ENCODE results near the gene EIF2B4.

EIF2B4 gene

GRCh38 chr2:27390822-27391679, 20.9 kb upstream of the EIF2B4 start:
- Histone ChIP-seq H3K9ac (ENCODE audit: low read length) (no peak overlapping the region), H3K36me3 (ENCODE audit: control insufficient read depth, low read depth, low read length) (peaks cover 7% of the 10 kb centered on the region), H3K27me3 (ENCODE audit: control insufficient read depth, insufficient read depth, low read length) (no peaks in the 10 kb centered on the region), H3K4me1 (ENCODE audit: control insufficient read depth, low read depth, low read length) (no peaks in the 10 kb centered on the region), H3K9me3 (ENCODE audit: control insufficient read depth, low read depth, low read length) (no peaks in the 10 kb centered on the region), H3K4me3 (ENCODE audit: low read length) (no peak overlapping the region), H3K27ac (ENCODE audit: low read length) (no peak overlapping the region)

- Histone ChIP-seq H3K27ac (ENCODE audit: low read length) (peak overlapping the region; percentile 64), H3K4me3 (ENCODE audit: low read length) (no peak overlapping the region), H3K4me1 (ENCODE audit: control insufficient read depth, low read depth, low read length) (peaks cover 8% of the 10 kb centered on the region), H3K9me3 (ENCODE audit: control insufficient read depth, low read depth, low read length) (no peaks in the 10 kb centered on the region), H3K9ac (ENCODE audit: low read length) (peak overlapping the region; percentile 80), H3K27me3 (ENCODE audit: control insufficient read depth, insufficient read depth, low read length) (no peaks in the 10 kb centered on the region), H3K36me3 (ENCODE audit: control insufficient read depth, low read depth, low read length) (peaks cover 60% of the 10 kb centered on the region)
Measured at GRCh38 chr2:27381577-27382181, 11.5 kb upstream of the EIF2B4 start.

- Histone ChIP-seq H3K9me3 (ENCODE audit: control insufficient read depth, low read depth, low read length) (no peaks in the 10 kb centered on the region), H3K36me3 (ENCODE audit: control insufficient read depth, low read depth, low read length) (peaks cover 63% of the 10 kb centered on the region), H3K27ac (ENCODE audit: low read length) (peak within 1 kb of the TSS; percentile 64), H3K27me3 (ENCODE audit: control insufficient read depth, insufficient read depth, low read length) (no peaks in the 10 kb centered on the region), H3K4me3 (ENCODE audit: low read length) (peak within 1 kb of the TSS; percentile 73), H3K4me1 (ENCODE audit: control insufficient read depth, low read depth, low read length) (peaks cover 8% of the 10 kb centered on the region), H3K9ac (ENCODE audit: low read length) (peak within 1 kb of the TSS; percentile 80)
Measured at GRCh38 chr2:27380626-27381545, 10.7 kb upstream of the EIF2B4 start, which contains the start of gene ZNF513. TSS of gene ZNF513 (minus strand) at chr2:27380734. CDS start at chr2:27380526, 208 bp downstream.

GRCh38 chr2:27379836-27380625, 9.9 kb upstream of the EIF2B4 start:
- H3K27me3 ChIP-seq (ENCODE audit: control insufficient read depth, insufficient read depth, low read length), result no peaks in the 10 kb centered on the region
- H3K4me1 ChIP-seq (ENCODE audit: control insufficient read depth, low read depth, low read length), result peaks cover 8% of the 10 kb centered on the region
- H3K9ac ChIP-seq (ENCODE audit: low read length), result peak overlapping the region; percentile 80
- no peaks in the 10 kb centered on the region for H3K9me3 ChIP-seq (ENCODE audit: control insufficient read depth, low read depth, low read length)
- H3K36me3 ChIP-seq (ENCODE audit: control insufficient read depth, low read depth, low read length), result peaks cover 62% of the 10 kb centered on the region
- peak overlapping the region; percentile 48 for H3K27ac ChIP-seq (ENCODE audit: low read length)
- H3K4me3 ChIP-seq (ENCODE audit: low read length), result peak overlapping the region; percentile 73

- Histone ChIP-seq H3K9ac (ENCODE audit: low read length) (peak overlapping the region; percentile 80), H3K36me3 (ENCODE audit: control insufficient read depth, low read depth, low read length) (peaks cover 62% of the 10 kb centered on the region), H3K9me3 (ENCODE audit: control insufficient read depth, low read depth, low read length) (no peaks in the 10 kb centered on the region), H3K27me3 (ENCODE audit: control insufficient read depth, insufficient read depth, low read length) (no peaks in the 10 kb centered on the region), H3K4me3 (ENCODE audit: low read length) (peak overlapping the region; percentile 73), H3K4me1 (ENCODE audit: control insufficient read depth, low read depth, low read length) (peaks cover 8% of the 10 kb centered on the region), H3K27ac (ENCODE audit: low read length) (no peak overlapping the region)
Measured at GRCh38 chr2:27379383-27379835, 9.3 kb upstream of the EIF2B4 start.

GRCh38 chr2:27378809-27379290, 8.7 kb upstream of the EIF2B4 start:
- H3K9ac ChIP-seq (ENCODE audit: low read length), result peak overlapping the region; percentile 80
- peaks cover 59% of the 10 kb centered on the region for H3K36me3 ChIP-seq (ENCODE audit: control insufficient read depth, low read depth, low read length)
- peaks cover 8% of the 10 kb centered on the region for H3K4me1 ChIP-seq (ENCODE audit: control insufficient read depth, low read depth, low read length)
- H3K27ac ChIP-seq (ENCODE audit: low read length), result no peak overlapping the region
- H3K4me3 ChIP-seq (ENCODE audit: low read length), result peak overlapping the region; percentile 73
- H3K9me3 ChIP-seq (ENCODE audit: control insufficient read depth, low read depth, low read length), result no peaks in the 10 kb centered on the region
- no peaks in the 10 kb centered on the region for H3K27me3 ChIP-seq (ENCODE audit: control insufficient read depth, insufficient read depth, low read length)

GRCh38 chr2:27378096-27378808, 8.1 kb upstream of the EIF2B4 start:
- H3K4me1 ChIP-seq (ENCODE audit: control insufficient read depth, low read depth, low read length), result peaks cover 8% of the 10 kb centered on the region
- H3K9ac ChIP-seq (ENCODE audit: low read length), result no peak overlapping the region
- H3K27ac ChIP-seq (ENCODE audit: low read length), result no peak overlapping the region
- H3K36me3 ChIP-seq (ENCODE audit: control insufficient read depth, low read depth, low read length), result peaks cover 57% of the 10 kb centered on the region
- H3K4me3 ChIP-seq (ENCODE audit: low read length), result no peak overlapping the region
- H3K9me3 ChIP-seq (ENCODE audit: control insufficient read depth, low read depth, low read length), result no peaks in the 10 kb centered on the region
- H3K27me3 ChIP-seq (ENCODE audit: control insufficient read depth, insufficient read depth, low read length), result no peaks in the 10 kb centered on the region

GRCh38 chr2:27377618-27378095, 7.5 kb upstream of the EIF2B4 start:
- no peak overlapping the region for H3K4me3 ChIP-seq (ENCODE audit: low read length)
- H3K9ac ChIP-seq (ENCODE audit: low read length), result no peak overlapping the region
- no peak overlapping the region for H3K27ac ChIP-seq (ENCODE audit: low read length)
- no peaks in the 10 kb centered on the region for H3K27me3 ChIP-seq (ENCODE audit: control insufficient read depth, insufficient read depth, low read length)
- H3K4me1 ChIP-seq (ENCODE audit: control insufficient read depth, low read depth, low read length), result peaks cover 8% of the 10 kb centered on the region
- no peaks in the 10 kb centered on the region for H3K9me3 ChIP-seq (ENCODE audit: control insufficient read depth, low read depth, low read length)
- H3K36me3 ChIP-seq (ENCODE audit: control insufficient read depth, low read depth, low read length), result peaks cover 58% of the 10 kb centered on the region

GRCh38 chr2:27376866-27377617, 6.9 kb upstream of the EIF2B4 start:
- Histone ChIP-seq H3K36me3 (ENCODE audit: control insufficient read depth, low read depth, low read length) (peaks cover 54% of the 10 kb centered on the region), H3K9ac (ENCODE audit: low read length) (no peak overlapping the region), H3K27ac (ENCODE audit: low read length) (no peak overlapping the region)

More at GRCh38 chr2:27376866-27377617, 6.9 kb upstream of the EIF2B4 start:
- Histone ChIP-seq H3K9me3 (ENCODE audit: control insufficient read depth, low read depth, low read length) (no peaks in the 10 kb centered on the region), H3K27me3 (ENCODE audit: control insufficient read depth, insufficient read depth, low read length) (no peaks in the 10 kb centered on the region), H3K4me3 (ENCODE audit: low read length) (no peak overlapping the region), H3K4me1 (ENCODE audit: control insufficient read depth, low read depth, low read length) (peaks cover 8% of the 10 kb centered on the region)

Data from iPS-18a (cell line).